DND-41 (cell line): ENCODE measurements around the gene TFF2.

ENCODE experiments used
- ATAC-seq: fragments of 200-7000 bp; cut with Tn5 transposase; 3 replicates; pipeline ENCODE4 v1.9.1; 2021; ENCODE audit warnings: low read depth; ENCODE audit not compliant: insufficient read depth
- DNase-seq: peaks from one replicate; pipeline ENCODE4 v3.0.0-alpha.2; 2020
- H2AFZ ChIP-seq: 2 replicates; pipeline ENCODE4 v1.6.0; 2012; ENCODE audit warnings: low read depth, low read length
- H3K27ac ChIP-seq: 2 replicates; pipeline ENCODE4 v1.5.1; 2012; ENCODE audit warnings: low read length, inconsistent platforms
- H3K27me3 ChIP-seq: fragments of 200-600 bp; sonication (generic); 2 replicates; pipeline ENCODE4 v1.6.0; 2012; ENCODE audit warnings: low read length, mild to moderate bottlenecking, inconsistent platforms; ENCODE audit not compliant: insufficient read depth, poor library complexity
- H3K36me3 ChIP-seq: 2 replicates; pipeline ENCODE4 v1.5.1; 2012; ENCODE audit warnings: low read length, inconsistent platforms; ENCODE audit not compliant: insufficient read depth
- H3K4me1 ChIP-seq: 2 replicates; pipeline ENCODE4 v1.5.1; 2012; ENCODE audit warnings: mild to moderate bottlenecking, low read length; ENCODE audit not compliant: insufficient read depth
- H3K4me2 ChIP-seq: 2 replicates; pipeline ENCODE4 v1.6.0; 2012; ENCODE audit warnings: mild to moderate bottlenecking, moderate library complexity, low read length, inconsistent platforms; ENCODE audit not compliant: insufficient read depth
- H3K4me3 ChIP-seq, 2 experiments: fragments of 200-600 bp in 1 of 2; shearing (Covaris generic) in 1 of 2; 2 replicates each; pipeline ENCODE4 v1.5.1; 2012 to 2016; ENCODE audit warnings: inconsistent platforms in 2 of 2, low read length in 2 of 2, mild to moderate bottlenecking in 2 of 2, low read depth in 1 of 2, moderate library complexity in 1 of 2
- H3K79me2 ChIP-seq: 2 replicates; pipeline ENCODE4 v1.6.0; 2012; ENCODE audit warnings: low read length, inconsistent platforms; ENCODE audit not compliant: insufficient read depth
- H3K9ac ChIP-seq: 2 replicates; pipeline ENCODE4 v1.6.0; 2012; ENCODE audit warnings: low read depth, mild to moderate bottlenecking, inconsistent platforms, low read length, moderate library complexity
- H3K9me3 ChIP-seq: 2 replicates; pipeline ENCODE4 v1.5.1; 2012; ENCODE audit warnings: low read length, moderate library complexity, mild to moderate bottlenecking, inconsistent platforms; ENCODE audit not compliant: insufficient read depth, severe bottlenecking
- H4K20me1 ChIP-seq: 2 replicates; pipeline ENCODE4 v1.6.0; 2012; ENCODE audit warnings: low read length; ENCODE audit not compliant: insufficient read depth
- CTCF ChIP-seq: IDR thresholded peaks from 2 replicates; pipeline ENCODE4 v1.5.1; 2012; ENCODE audit warnings: borderline replicate concordance, low read length, moderate library complexity, mild to moderate bottlenecking; ENCODE audit not compliant: poor library complexity, severe bottlenecking; ENCODE audit errors: extremely low read depth
- EZH2 ChIP-seq: IDR thresholded peaks from 3 replicates; pipeline ENCODE4 v1.6.1; 2012; ENCODE audit warnings: borderline replicate concordance, low read depth, mild to moderate bottlenecking, moderate library complexity, low read length, inconsistent platforms; ENCODE audit not compliant: severe bottlenecking

TFF2 gene

GRCh38 chr21:42301371-42302075, 49.3 kb downstream of the TFF2 start:
- H4K20me1 ChIP-seq: no peaks in the 10 kb centered on the region
- no peaks in the 10 kb centered on the region for H3K27me3 ChIP-seq
- H3K4me1 ChIP-seq: no peaks in the 10 kb centered on the region
- H3K9ac ChIP-seq: no peak overlapping the region
- no peaks in the 10 kb centered on the region for H3K9me3 ChIP-seq
- peaks cover 9% of the 10 kb centered on the region; the same call in 1 of the 2 replicates for H3K36me3 ChIP-seq
- DNase-seq (no peak), ATAC-seq (no peak)
- no peaks in the 10 kb centered on the region for H3K79me2 ChIP-seq
- H2AFZ ChIP-seq: no peak overlapping the region
- H3K4me2 ChIP-seq: no peak overlapping the region
- H3K27ac ChIP-seq: no peak overlapping the region
- TF ChIP-seq CTCF (no peak), EZH2 (no peak)
- no peak overlapping the region for H3K4me3 ChIP-seq

- Histone ChIP-seq H3K27ac (no peak overlapping the region), H3K79me2 (no peaks in the 10 kb centered on the region), H3K9me3 (no peaks in the 10 kb centered on the region), H3K27me3 (no peaks in the 10 kb centered on the region), H3K36me3 (peaks cover 14% of the 10 kb centered on the region; the same call in 1 of the 2 replicates), H3K4me3 (no peak overlapping the region), H3K4me1 (no peaks in the 10 kb centered on the region), H3K9ac (no peak overlapping the region), H4K20me1 (no peaks in the 10 kb centered on the region), H2AFZ (no peak overlapping the region), H3K4me2 (no peak overlapping the region)
- no peak for ATAC-seq
- TF ChIP-seq EZH2 (no peak), CTCF (no peak)
- no peak for DNase-seq
Observed at GRCh38 chr21:42300956-42301355, 49.8 kb downstream of the TFF2 start.

GRCh38 chr21:42300045-42300583, 50.7 kb downstream of the TFF2 start:
- DNase-seq (no peak), ATAC-seq (no peak)
- Histone ChIP-seq H3K4me2 (no peak overlapping the region), H3K27ac (no peak overlapping the region), H3K27me3 (no peaks in the 10 kb centered on the region), H3K4me1 (no peaks in the 10 kb centered on the region), H3K36me3 (peaks cover 20% of the 10 kb centered on the region; the same call in 1 of the 2 replicates), H2AFZ (no peak overlapping the region), H3K9me3 (no peaks in the 10 kb centered on the region), H3K79me2 (no peaks in the 10 kb centered on the region), H3K4me3 (no peak overlapping the region), H4K20me1 (no peaks in the 10 kb centered on the region), H3K9ac (no peak overlapping the region)
- TF ChIP-seq EZH2: no peak

- no peaks in the 10 kb centered on the region for H3K79me2 ChIP-seq
- ATAC-seq: peak; percentile 38; the same call in 2 of the 3 replicates
- no peak overlapping the region for H3K9ac ChIP-seq
- no peaks in the 10 kb centered on the region for H3K4me1 ChIP-seq
- no peaks in the 10 kb centered on the region for H3K27me3 ChIP-seq
- no peak overlapping the region for H2AFZ ChIP-seq
- H3K36me3 ChIP-seq: peaks cover 24% of the 10 kb centered on the region
- no peaks in the 10 kb centered on the region for H4K20me1 ChIP-seq
- H3K9me3 ChIP-seq: no peaks in the 10 kb centered on the region
- no peak overlapping the region for H3K4me2 ChIP-seq
- DNase-seq: peak; percentile 35
- H3K27ac ChIP-seq: no peak overlapping the region
- no peak overlapping the region for H3K4me3 ChIP-seq
- TF ChIP-seq EZH2: no peak
- no peak for TF ChIP-seq CTCF
Observed at GRCh38 chr21:42299324-42300044, 51.3 kb downstream of the TFF2 start.
